Osteoblast (primary cell): ENCODE results near the gene ATP10A. TPM values are rescaled to one million over a fixed set of nuclear protein-coding genes. Genes with fewer than 3 reads are reported as not detected.

Experiments used
- DNase-seq: peaks from one replicate; pipeline ENCODE4 v3.0.0; 2011; ENCODE audit warnings: low spot score, mixed read lengths; ENCODE audit not compliant: insufficient read length; ENCODE audit errors: missing footprints
- H2AFZ ChIP-seq: 2 replicates; pipeline ENCODE4 v1.6.0; 2011; ENCODE audit warnings: mild to moderate bottlenecking, low read length
- H3K27ac ChIP-seq: 2 replicates; pipeline ENCODE4 v1.5.1; 2011; ENCODE audit warnings: mild to moderate bottlenecking, low read depth, low read length, moderate library complexity
- H3K27me3 ChIP-seq: 2 replicates; pipeline ENCODE4 v1.6.0; 2012; ENCODE audit warnings: mild to moderate bottlenecking, control low read depth, inconsistent platforms, low read length, moderate library complexity; ENCODE audit not compliant: insufficient read depth
- H3K36me3 ChIP-seq: 2 replicates; pipeline ENCODE4 v1.5.1; 2011; ENCODE audit warnings: mild to moderate bottlenecking, low read length, control low read depth, moderate library complexity; ENCODE audit not compliant: insufficient read depth
- H3K4me1 ChIP-seq: 2 replicates; pipeline ENCODE4 v1.5.1; 2011; ENCODE audit warnings: mild to moderate bottlenecking, low read length, control low read depth, moderate library complexity; ENCODE audit not compliant: insufficient read depth
- H3K4me2 ChIP-seq: 2 replicates; pipeline ENCODE4 v1.6.0; 2011; ENCODE audit warnings: mild to moderate bottlenecking, low read length; ENCODE audit not compliant: insufficient read depth
- H3K4me3 ChIP-seq: fragments of 200-600 bp; sonication (generic); 3 replicates; pipeline ENCODE4 v1.5.1; 2012; ENCODE audit warnings: mild to moderate bottlenecking, low read length, inconsistent platforms; ENCODE audit not compliant: insufficient read depth
- H3K79me2 ChIP-seq: 2 replicates; pipeline ENCODE4 v1.6.0; 2012; ENCODE audit warnings: mild to moderate bottlenecking, low read length, control low read depth, inconsistent platforms; ENCODE audit not compliant: insufficient read depth
- H3K9me3 ChIP-seq: 2 replicates; pipeline ENCODE4 v1.5.1; 2011; ENCODE audit warnings: low read depth, low read length, control low read depth
- H4K20me1 ChIP-seq: 2 replicates; pipeline ENCODE4 v1.6.0; 2012; ENCODE audit warnings: mild to moderate bottlenecking, low read length, control low read depth; ENCODE audit not compliant: insufficient read depth
- total RNA-seq: library from RNA; depleted of rRNA; stranded (reverse); fragments of >200 nt; gene quantifications from 2 replicates; pipeline ENCODE4 v1.2.3, GENCODE V29; 2012
- TF ChIP-seq, protein P1 (sequence below): IDR thresholded peaks from 2 replicates; pipeline ENCODE4 v1.5.1; 2011; ENCODE audit warnings: mild to moderate bottlenecking, low read depth, low read length, moderate library complexity; ENCODE audit errors: extremely low read depth

The ATP10A gene
- total RNA-seq, 1 donor: 32.9 TPM

DNA sequence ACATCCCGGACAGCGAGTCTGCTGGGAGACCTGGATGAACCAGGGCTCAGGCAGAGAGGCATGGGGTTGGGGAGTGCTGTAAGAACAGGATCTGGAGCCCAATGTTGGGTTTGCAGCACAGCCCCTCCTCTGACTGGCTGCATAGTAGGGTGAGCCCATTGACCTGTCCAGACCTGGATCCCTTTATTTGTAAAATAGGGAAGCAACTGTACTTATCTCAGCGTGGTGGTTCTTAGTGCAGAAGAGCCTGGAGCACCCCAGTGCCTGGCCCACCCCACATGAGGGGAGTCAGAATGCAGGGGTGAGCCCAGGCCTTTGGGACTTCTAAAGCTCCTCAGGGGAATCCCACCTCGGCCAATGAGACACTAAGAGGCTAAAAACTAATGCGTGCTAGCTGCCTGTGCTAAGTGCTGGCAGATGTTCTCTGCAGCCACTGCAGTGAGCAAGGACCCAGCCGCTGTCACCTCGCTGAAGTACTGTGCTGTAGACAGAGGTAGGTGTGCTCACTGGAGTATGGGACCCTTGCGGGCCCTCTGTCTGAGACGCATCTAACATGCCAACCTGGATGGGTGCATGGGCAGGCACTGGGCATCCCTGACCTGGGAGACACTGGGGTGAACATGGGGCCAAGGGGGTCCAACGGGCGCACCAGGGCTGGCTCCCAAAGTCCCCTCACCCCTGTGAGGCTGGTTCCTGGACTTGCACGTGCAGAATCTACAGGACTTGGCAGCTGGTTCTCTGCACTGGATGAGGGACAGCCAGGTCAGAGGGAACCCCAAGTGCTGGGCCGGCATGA, 95.6 kb downstream of the ATP10A start:
- peaks cover 20% of the 10 kb centered on the region for H3K79me2 ChIP-seq
- no peaks in the 10 kb centered on the region for H3K27me3 ChIP-seq
- no peak overlapping the region for H3K27ac ChIP-seq
- H3K9me3 ChIP-seq: no peaks in the 10 kb centered on the region
- H3K4me3 ChIP-seq: no peak overlapping the region
- H4K20me1 ChIP-seq: no peaks in the 10 kb centered on the region
- H3K36me3 ChIP-seq: peaks cover 3% of the 10 kb centered on the region
- no peak overlapping the region for H2AFZ ChIP-seq
- H3K4me1 ChIP-seq: peaks cover 13% of the 10 kb centered on the region
- TF ChIP-seq, protein P1, sequence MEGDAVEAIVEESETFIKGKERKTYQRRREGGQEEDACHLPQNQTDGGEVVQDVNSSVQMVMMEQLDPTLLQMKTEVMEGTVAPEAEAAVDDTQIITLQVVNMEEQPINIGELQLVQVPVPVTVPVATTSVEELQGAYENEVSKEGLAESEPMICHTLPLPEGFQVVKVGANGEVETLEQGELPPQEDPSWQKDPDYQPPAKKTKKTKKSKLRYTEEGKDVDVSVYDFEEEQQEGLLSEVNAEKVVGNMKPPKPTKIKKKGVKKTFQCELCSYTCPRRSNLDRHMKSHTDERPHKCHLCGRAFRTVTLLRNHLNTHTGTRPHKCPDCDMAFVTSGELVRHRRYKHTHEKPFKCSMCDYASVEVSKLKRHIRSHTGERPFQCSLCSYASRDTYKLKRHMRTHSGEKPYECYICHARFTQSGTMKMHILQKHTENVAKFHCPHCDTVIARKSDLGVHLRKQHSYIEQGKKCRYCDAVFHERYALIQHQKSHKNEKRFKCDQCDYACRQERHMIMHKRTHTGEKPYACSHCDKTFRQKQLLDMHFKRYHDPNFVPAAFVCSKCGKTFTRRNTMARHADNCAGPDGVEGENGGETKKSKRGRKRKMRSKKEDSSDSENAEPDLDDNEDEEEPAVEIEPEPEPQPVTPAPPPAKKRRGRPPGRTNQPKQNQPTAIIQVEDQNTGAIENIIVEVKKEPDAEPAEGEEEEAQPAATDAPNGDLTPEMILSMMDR: no peak
- no peak overlapping the region for H3K4me2 ChIP-seq
- no peak for DNase-seq

DNA sequence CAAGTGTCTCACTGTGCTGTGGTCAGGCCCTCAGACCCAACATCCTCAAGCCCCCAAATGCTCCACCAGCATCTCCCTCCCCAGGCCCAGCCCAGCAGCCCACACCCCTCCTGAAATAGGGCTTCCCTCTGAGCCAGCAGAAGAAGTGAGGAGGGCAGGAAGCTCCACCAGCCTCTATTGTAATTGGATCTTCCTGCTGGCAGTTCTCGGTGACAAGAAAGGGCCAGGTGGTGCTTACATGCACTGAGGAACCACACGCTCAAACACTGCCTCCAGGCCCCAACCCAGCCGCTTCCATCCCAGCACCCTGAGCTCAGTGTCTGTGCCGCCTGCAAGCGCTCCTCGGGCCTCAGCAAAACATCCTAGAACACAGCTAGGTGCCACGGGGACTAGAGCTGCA, 96.7 kb downstream of the ATP10A start:
- no peak overlapping the region for H3K4me3 ChIP-seq
- TF ChIP-seq, protein P1: no peak
- no peak for DNase-seq
- H3K4me1 ChIP-seq: peaks cover 12% of the 10 kb centered on the region
- H3K36me3 ChIP-seq: peaks cover 3% of the 10 kb centered on the region
- no peaks in the 10 kb centered on the region for H3K27me3 ChIP-seq
- no peak overlapping the region for H3K27ac ChIP-seq
- H3K79me2 ChIP-seq: peaks cover 15% of the 10 kb centered on the region
- no peak overlapping the region for H3K4me2 ChIP-seq
- H4K20me1 ChIP-seq: no peaks in the 10 kb centered on the region
- H3K9me3 ChIP-seq: no peaks in the 10 kb centered on the region
- H2AFZ ChIP-seq: no peak overlapping the region

DNA sequence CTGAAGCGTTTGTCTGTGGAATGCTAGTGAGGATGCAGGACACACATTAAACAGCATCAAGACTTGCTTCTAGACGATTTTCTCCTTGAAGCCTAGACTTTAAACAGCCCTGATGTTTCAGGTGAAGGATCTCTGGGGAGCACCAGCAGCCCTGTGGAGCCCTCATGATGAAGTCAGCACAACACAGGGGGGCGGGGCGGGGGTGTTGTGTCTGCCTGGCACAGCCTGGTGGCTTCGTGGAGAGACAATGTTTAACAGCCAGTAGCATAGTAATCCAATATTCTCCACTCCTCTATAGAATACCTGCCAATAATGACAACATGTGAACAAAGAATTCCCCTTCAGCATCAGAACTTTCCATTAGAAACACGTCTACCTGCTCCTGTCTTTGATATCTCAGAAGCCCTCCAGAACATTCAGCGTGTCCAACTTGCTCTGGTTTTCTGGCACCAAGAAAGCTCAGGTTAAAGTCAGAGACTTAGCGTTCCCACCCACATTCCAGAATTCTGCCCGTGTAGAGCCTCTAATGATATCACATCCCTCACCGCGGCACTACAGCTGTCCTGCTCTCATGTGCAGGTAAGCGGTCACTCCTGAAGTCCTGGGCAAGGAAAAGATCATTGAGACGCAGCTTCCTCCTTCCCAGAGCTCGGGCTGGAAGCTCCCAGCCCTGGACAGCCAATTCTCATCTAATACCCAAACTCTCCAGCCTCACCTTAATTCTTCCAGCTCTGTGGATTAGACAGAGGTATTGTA, 98.0 kb downstream of the ATP10A start:
- peaks cover 5% of the 10 kb centered on the region for H3K79me2 ChIP-seq
- TF ChIP-seq, protein P1: no peak

DNA sequence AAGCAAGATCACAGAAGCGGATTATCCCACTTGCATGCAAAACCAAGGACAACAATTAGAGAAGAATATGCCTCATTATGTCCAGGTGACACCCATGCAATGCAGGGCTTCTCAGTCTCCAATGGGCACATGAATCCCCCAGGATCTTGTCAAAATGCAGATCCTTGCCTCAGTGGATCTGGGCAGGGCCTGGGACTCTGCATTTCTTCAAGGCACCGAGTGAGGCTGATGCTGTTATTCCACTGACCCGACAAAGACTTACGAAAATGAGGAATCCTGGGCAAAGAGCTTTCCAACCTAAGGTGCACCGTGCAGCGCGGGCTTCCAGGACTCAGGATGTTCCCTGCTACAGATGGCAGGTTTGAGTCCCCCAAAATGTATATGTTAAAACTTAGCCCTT, 99.2 kb downstream of the ATP10A start:
- Histone ChIP-seq H3K27ac (no peak overlapping the region), H3K4me2 (no peak overlapping the region), H3K9me3 (no peaks in the 10 kb centered on the region), H3K27me3 (no peaks in the 10 kb centered on the region), H3K4me1 (peaks cover 3% of the 10 kb centered on the region), H4K20me1 (no peaks in the 10 kb centered on the region), H3K36me3 (peaks cover 6% of the 10 kb centered on the region), H3K79me2 (no peaks in the 10 kb centered on the region), H3K4me3 (no peak overlapping the region), H2AFZ (no peak overlapping the region)
- TF ChIP-seq, protein P1: no peak
- no peak for DNase-seq

More for the DNA sequence above, 98.0 kb downstream of the ATP10A start:
- peaks cover 6% of the 10 kb centered on the region for H3K36me3 ChIP-seq
- DNase-seq: no peak
- no peaks in the 10 kb centered on the region for H3K9me3 ChIP-seq
- H3K27ac ChIP-seq: no peak overlapping the region
- H3K4me2 ChIP-seq: no peak overlapping the region
- H3K4me1 ChIP-seq: peaks cover 3% of the 10 kb centered on the region
- H2AFZ ChIP-seq: no peak overlapping the region
- no peaks in the 10 kb centered on the region for H3K27me3 ChIP-seq
- H3K4me3 ChIP-seq: no peak overlapping the region
- no peaks in the 10 kb centered on the region for H4K20me1 ChIP-seq
